Left renal cortex interstitium (tissue), 4 donors: Measurements from ENCODE around the gene TOX3. TPM values are rescaled to one million over a fixed set of nuclear protein-coding genes. Genes with fewer than 3 reads are reported as not detected.

ENCODE experiments used
- DNase-seq, 4 donors: peaks; one replicate each; pipeline ENCODE4 v3.0.0-alpha.2; 2013; ENCODE audit warnings: low read depth in 4 of 4, low spot score in 2 of 4, missing footprints in 1 of 4
- polyA plus RNA-seq, 4 donors: library from polyadenylated mRNA; unstranded; fragments of 120-200 nt; gene quantifications; one replicate each; pipeline ENCODE4 v1.2.1, GENCODE V29; 2013; ENCODE audit not compliant: insufficient read length in 4 of 4

Gene TOX3
- polyA plus RNA-seq, 4 donors: 28.9 to 33.2 (median 32.5) TPM

DNA sequence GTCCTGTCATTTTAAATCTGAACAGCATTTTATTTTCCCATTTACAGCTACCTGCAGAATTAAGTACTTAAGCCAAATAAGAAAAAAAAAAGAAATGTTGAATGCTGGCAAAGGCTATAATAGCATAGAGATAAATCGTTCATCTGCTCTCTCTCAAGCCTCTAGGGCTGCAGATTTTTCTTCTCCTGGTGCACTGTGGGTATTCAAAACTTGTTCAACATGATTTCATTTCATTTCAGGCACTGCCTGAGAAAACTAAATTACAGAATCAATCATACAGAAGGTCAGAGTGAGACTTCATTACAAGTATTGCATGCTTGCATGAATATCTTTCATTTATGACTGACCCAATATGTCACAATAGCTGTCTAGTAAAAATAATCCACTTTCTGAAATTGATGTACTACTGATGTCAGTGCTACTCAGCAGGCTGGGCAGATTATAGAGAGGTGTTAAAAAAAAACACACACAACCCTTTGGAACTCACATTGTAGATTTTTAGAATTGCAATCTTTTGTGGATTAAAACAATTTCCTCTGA lies 86.2 kb downstream of the TOX3 start:
- DNase-seq: no peak

DNA sequence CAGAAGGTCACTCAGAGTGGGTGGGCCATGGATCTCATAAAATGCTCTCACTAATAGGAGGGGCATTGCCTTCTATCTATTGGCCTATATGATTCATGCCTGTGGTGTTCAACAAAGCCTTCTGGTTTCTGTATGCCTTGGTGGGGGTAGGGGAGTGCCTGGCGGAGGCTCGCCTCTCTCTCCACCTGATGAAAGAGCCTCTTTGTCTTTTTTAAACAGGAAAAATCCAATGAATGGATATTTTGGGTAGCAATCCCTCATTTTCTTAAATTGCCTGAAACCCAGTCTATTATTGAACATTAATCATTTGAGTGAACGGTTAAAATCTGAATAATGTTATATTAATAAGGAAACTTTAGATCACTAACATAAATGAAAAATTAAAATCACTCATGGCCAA lies 90.6 kb downstream of the TOX3 start:
- no peak for DNase-seq

DNA sequence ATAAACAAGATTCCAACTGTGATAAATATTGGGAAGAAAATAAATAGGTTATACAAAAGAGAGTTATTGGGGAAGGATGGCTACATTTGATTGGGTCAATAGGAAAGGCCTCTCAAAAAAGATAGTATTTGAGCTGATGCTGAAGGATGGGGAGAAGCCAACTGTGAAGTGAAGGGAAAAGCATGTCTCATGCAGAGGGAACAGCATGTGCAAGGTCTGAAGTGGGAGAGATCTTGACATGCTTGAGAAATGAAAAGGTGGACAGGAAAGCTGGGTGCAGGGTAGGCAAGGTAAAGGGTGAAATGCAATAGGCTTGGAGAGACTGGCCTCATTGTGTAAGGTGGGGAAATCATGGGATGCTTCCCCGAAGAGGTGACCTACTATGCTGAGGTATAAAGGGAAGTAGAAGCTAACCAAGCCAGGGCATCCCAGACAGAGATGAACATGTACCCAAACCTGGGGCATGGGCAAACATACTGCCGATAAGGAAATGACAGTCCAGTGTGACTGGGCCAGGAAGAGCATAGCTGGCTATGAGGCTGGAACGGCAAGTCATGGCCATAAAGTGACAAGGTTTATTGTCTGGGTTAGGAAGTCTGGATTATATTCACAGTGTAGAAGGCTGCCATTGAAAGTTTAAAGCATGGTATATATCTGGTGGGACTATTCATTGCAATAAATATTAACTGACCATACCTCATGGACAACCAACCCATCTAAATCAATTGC lies 91.2 kb downstream of the TOX3 start:
- DNase-seq: no peak

DNA sequence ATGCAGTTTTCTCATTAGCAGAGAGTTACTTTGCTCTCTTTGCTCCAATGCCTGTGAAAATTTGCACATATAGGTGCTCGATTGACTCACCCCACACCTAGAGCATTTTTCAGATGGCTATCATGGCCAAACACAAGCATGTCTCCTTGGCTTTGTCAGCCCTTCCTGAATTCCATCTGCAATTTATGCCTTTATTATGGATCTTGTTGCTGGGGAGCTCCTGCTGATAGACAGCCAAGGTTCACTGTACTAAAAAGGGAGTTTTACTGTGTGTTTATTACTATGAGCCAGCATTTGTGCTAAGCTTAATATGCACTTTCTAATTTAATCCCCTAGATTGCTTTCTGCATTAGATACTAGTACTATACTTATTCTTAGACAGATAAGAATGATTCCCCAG lies 93.3 kb downstream of the TOX3 start:
- DNase-seq: no peak

DNA sequence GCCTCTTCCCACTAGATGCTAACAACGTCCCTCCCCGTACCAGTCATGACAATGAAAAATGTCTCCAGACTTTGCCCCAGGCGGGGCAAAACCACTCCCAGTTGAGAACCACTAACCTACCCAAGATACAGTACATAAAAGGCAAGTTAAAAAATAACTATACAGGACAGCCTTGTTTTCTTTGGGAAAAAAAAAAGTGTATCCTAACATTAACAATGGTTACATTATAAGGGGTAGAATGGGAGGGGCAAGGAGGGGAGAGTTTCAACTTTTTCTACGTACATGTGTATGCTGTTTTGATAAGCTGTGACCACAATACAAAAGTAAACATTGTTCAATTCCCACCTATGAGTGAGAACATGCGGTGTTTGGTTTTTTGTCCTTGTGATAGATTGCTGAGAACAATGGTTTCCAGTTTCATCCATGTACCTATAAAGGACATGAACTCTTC lies 94.9 kb downstream of the TOX3 start:
- DNase-seq: no peak

DNA sequence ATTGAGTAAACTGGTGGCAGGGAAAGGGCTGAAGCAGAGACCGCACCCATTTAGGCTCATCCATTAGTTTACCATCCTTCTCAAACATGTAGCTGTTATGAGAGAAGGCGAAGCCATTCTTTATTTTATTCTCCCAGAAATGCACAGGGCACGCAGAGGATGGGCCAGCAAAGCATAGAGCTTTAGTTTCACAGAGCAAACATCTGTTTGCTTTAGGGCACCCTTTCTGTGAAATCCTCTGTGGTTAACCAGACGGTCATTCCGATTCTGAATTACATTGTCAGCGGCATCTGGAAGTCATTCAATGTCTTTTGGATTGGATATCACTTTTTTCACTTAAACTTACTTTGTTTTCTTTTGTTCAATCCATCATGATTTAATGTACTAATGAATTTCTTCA lies 96.0 kb downstream of the TOX3 start:
- DNase-seq: no peak

DNA sequence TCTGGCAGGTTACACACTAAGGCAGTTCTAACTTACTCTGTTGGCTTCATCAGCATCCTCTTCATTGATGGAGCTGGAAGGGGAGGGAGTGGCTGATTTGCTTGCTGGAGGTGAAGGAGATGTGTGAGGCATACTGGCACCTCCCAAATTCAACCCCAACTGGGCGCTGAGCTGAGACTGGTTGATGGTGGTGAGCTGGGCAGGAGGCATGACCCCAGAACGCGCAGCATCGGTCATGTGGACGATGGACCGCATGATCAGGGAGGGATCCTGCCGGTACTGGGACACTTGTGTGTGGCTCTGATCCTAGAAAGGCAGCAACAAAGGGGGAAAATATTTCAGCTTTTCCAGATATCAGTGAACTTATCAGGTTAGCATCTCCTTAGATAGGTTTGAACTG lies 96.7 kb downstream of the TOX3 start:
- DNase-seq: no peak

DNA sequence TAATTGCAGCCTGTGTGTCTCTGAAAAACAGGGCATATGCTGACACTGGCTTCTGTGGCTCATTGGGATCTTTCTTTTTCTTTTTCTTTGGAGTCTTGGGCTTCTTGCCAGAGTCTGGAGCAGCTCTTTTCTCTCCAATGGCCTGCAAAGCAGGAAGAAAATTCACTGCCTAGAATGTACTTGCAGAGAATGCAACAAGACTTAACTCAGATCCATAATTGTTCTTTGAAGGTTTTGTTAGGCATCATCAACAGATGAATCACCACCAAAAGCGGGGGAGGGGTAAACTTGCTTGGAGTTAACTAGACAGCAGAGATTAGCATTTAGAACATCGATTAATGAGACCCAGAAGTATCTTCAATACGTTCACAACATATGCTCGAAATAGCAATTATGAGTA lies 100.9 kb downstream of the TOX3 start:
- DNase-seq: no peak

DNA sequence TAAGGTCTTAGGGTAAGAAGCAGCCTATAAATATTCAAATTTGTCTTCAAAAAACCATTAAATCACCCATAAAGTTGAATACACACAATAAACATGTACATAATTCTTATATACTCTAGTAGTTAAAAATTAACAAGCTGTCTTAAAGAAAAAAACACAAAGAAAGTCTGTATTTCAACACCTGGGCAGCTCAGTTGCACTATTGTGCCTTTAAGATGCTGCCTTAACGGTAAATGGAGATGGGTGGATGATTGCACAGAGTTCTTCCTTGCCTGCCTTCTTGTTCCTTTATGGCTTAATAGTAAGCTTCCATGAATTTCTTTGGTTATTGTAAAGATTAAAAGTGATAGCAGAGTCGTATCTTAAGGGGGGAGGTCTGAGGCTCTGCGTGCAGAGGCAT lies 105.1 kb downstream of the TOX3 start:
- no peak for DNase-seq

DNA sequence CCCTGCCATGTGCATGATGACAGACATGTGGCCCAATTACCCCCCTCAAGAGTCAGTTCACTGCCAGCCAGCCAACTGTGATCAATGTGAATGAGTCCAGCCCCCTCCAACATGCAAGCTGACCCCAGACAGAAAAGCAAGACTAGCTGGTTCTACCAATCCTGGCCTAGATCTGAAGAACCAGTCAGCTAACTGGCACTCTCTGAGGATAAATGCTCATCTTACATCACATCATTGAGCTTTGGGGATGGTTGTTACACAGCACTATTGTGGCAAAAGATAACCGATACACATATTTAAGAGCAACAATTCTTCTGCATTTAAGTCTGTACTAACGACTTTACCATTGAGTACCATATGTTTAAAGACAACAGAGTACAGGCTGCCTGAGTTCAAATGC lies 106.7 kb downstream of the TOX3 start:
- DNase-seq: no peak

DNA sequence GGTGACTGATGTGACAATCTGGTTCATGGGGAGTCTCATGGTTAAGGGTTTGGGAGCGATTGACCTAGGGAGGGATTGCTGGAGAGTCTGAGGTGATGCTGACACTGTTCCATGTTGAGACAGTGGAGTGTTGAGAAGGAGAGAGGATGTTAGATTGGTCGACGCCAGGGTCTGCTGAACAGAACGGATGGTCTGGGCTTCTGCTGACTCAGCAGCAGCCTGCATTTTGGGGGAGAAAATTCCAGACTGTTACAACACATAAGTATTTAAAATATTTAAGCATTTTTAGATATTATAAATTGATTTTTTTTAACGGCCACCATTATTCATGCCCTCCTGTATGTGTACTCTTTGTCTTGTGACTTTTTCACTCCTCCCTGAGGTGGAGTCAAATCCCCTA lies 107.2 kb downstream of the TOX3 start:
- no peak for DNase-seq

DNA sequence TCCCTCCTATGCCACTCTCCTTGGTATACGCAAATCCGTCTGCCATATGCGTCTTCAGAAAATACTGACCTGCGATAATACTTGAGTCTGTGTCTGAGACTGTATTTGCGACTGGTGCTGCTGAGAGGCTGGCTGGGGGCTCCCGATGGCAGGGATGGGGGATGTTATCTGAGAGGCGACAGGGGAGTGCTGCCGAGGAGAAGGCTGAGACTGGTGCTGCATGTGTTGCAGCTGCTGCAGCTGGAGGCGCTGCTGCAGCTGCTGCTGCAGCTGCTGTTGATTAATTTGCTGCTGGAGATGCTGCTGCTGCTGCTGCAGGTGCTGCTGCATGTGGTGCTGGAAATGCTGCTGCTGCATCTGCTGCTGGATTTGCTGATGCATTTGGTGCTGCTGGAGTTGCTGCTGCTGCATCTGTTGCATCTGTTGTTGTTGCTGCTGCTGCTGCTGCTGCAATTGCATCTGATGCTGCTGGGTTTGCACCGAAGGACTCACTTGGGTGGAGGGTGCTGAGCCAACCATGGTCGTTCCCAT lies 107.7 kb downstream of the TOX3 start:
- DNase-seq: no peak

DNA sequence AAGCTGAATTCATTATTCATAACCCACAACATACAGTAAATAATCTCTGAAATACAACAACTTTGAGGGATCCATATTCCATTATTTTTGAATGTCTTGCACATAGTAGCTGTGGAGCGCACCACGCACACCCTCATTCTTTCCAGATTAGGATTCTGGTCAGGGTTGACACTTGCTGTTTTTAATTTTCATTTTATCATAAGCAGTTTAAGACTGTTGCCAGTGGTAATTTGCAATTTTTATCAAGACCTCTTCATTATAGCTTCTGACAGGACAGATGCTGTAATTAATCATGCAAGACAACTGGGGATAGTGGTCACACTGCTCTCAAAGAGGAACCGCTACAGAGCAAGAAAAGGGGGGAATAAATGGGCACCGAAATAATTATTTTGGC lies 109.7 kb downstream of the TOX3 start:
- DNase-seq: no peak

DNA sequence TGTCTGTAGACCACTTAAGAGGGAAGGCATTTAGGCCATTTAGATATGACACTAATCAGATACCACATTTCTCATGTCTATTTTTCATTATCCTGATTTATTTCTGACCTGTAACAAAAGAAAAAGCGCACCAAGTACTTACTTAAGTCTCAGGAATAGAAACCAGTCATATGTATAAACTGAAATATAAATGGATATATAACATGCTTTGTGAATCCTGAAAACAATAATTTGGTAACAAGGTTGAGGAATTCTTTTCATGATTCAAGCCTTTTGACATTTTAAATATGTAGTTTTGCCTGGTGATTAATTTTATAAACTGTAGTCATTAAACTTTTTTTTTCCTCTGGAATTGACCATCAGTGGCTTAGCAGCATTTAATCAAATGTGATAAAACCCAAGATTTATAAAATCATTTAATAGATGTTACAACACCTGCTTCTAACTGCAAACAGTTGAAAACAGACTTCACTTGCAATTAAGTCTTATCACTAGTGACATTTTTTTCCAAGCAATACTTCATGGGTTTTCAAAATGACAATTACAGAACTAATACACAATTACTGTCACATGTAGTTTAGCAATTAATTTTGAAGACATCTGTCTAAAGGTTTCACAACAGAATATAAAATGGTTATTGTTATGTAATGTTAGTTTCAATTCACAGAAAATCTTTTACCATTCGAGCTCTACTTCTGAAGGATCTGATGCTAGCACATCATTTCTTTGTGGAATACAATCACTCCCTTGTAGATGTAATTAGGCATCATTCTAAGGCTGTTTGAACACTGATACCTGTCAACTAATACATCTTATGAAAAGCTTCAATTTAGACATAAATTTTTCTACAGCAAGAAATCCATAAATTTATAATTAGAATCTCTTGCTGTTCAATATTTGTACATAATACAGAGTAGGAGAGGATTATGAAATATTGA lies 110.3 kb downstream of the TOX3 start:
- DNase-seq: no peak

DNA sequence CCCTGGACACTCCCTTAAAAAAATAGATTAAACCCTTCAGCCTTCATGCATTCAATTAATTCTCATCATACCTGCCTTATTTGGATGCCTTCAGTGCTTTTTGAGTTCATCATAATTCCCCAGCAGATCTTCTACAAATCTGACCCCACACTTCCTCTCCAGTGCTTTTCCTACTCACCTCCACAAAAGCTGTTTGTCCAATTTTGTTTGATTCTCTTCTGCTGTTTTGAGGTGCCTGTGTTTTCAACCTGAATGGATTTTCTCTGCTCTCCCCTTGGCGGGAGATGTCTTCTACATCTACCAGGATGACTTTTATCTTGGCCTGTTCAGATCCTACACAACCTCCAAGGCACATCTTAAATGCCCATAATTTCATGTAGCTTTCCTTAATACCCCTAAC lies 112.7 kb downstream of the TOX3 start:
- DNase-seq: no peak

DNA sequence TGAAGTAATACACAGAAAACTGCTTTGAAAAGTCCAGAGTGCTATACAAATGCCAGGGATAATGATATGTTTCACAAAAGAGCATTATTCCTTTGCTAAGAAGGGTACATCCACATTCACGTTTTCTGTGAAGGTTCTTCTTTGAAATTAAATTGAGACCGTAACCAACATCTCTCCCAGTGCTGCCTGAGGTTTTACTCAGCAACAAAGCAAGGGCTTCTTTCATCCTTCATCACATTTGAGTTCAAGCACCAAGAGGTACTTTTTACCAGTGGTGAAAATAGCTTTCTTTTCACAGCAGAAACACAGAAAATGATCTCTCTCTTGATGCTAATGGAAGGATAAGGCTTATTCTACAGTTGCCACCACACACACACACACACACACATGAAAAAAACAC lies 113.3 kb downstream of the TOX3 start:
- DNase-seq: no peak

DNA sequence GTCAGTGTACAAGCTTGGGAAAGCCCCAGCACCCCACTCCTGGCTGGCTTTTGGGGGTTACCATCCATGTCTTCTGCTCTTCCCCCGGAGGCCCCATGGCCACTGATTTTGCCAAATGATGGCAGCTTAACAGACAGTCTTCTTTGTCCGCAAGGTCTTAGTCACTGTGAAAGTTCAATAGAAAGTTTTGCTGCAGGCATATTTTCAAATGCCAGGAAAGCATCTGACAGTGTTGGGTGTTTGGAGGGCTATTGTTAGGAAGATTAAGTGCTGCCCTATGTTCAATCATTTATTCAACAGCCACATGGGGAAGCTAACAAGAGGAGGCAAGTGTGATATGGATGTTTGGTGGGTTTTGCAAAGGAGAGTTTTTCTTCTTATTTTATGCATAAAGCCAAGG lies 122.4 kb downstream of the TOX3 start:
- no peak for DNase-seq

DNA sequence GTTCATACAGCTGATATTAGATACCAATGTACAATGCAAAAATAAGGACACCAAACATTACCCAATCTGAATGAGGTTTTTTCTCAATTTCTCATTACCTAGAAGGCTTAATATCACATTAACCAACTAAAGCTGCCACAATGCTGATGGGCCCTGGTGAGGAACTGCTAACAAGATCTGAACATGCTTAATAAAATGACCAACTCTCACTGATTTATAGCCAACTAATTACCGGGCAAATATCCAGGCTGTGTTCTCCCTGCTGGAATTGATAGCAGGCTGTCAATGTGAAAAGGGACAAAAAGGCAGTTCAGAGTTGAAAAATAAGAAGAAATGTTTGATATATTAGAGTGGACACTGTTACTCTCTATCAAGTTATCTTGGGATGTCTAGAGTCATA lies 124.6 kb downstream of the TOX3 start:
- DNase-seq: no peak

DNA sequence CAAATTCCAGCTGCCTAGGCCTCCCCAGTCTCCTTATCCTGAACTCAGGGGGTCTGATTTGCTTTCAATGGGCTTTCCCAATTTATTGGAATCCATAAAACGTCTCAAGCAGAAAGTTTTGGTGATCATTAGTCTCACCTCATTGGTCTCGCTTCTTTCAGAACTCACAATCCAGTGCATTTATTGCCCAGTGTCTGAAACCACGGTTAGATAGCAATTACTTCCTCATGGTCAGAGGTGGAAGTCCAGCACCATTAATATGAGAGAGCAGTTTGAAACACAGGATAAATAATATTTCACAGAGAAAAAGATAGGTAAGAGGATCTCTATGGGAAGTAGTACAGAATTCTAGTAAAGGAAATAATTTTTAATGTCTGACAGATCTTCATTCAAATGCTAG lies 128.7 kb downstream of the TOX3 start:
- no peak for DNase-seq

DNA sequence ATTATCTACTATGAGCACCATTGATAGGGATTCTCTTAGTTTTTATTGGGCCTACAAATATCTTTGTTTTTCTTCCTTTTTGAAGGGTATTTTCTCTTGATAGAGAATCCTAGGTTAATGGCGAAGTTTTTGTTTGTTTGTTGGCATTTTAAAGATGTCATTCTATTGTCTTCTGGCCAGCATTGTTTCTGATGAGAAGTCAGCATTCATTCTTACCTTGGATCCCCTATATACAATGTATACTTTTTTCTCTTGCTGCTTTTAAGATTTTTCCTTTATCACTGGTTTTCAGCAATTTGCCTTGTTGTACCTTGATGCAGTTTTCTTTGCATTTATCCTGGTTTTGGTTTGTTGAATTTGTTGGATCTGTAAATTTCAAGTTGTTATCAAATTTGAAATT lies 130.1 kb downstream of the TOX3 start:
- DNase-seq: no peak

DNA sequence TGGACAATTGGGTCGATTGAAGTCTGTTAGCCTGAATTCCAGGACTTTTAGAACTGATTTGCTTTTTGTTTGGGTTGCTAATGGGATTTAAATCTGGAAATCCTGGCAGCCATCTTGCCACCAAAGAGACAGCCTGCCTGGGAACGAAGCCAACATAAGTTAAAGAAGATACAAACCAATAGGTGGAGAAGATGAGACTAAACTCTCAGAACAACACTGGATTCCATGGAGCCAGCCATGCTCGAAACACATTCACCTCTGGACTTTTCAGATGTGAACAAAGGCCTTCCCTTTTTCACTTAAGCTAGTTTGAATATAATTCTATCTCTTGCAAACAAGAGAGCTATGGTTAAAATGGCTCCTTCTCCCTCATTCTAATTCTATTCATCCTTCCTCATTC lies 135.9 kb downstream of the TOX3 start:
- DNase-seq: no peak
